Peyer's patch (tissue), 4 donors: Measurements from ENCODE around the gene CUL5.

Source experiments
- POLR2A ChIP-seq, 2 donors: fragments of 450-650 bp; IDR thresholded peaks; one replicate each; pipeline ENCODE4 v1.5.1; 2017; ENCODE audit warnings: antibody characterized with exemption in 2 of 2, mild to moderate bottlenecking in 2 of 2, moderate library complexity in 2 of 2
- TF ChIP-seq, protein P1 (sequence below), 6 experiments: fragments of 450-650 bp in 4 of 6; fragments of 200-600 bp in 2 of 6; sonication (generic) in 1 of 6; IDR thresholded peaks; one replicate each; pipeline ENCODE4 v1.5.1; 2017 to 2019; ENCODE audit warnings: antibody characterized with exemption in 6 of 6, mild to moderate bottlenecking in 3 of 6, moderate library complexity in 1 of 6

- TF ChIP-seq, protein P1, sequence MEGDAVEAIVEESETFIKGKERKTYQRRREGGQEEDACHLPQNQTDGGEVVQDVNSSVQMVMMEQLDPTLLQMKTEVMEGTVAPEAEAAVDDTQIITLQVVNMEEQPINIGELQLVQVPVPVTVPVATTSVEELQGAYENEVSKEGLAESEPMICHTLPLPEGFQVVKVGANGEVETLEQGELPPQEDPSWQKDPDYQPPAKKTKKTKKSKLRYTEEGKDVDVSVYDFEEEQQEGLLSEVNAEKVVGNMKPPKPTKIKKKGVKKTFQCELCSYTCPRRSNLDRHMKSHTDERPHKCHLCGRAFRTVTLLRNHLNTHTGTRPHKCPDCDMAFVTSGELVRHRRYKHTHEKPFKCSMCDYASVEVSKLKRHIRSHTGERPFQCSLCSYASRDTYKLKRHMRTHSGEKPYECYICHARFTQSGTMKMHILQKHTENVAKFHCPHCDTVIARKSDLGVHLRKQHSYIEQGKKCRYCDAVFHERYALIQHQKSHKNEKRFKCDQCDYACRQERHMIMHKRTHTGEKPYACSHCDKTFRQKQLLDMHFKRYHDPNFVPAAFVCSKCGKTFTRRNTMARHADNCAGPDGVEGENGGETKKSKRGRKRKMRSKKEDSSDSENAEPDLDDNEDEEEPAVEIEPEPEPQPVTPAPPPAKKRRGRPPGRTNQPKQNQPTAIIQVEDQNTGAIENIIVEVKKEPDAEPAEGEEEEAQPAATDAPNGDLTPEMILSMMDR (IDR thresholded peaks at IDR 0.05), result no peak
- no peak for TF ChIP-seq POLR2A (IDR thresholded peaks at IDR 0.05)
Measured at GRCh38 chr11:108035690-108036089, 27.0 kb downstream of the CUL5 start.
